Suppressor macrophage treated with lipopolysaccharide for 1 hour (primary cell): ENCODE results near the gene AP1M1.

Experiments
- DNase-seq, 3 donors: peaks; one replicate each; pipeline ENCODE4 v3.0.0-alpha.2; 2020 to 2022

Gene AP1M1

GRCh38 chr19:16185768-16186123 lies 12.0 kb upstream of the AP1M1 start:
- peak; percentile 48 to 67 (median 58) for DNase-seq

GRCh38 chr19:16188521-16188920 lies 9.2 kb upstream of the AP1M1 start:
- no peak for DNase-seq

GRCh38 chr19:16190198-16190597 lies 7.5 kb upstream of the AP1M1 start:
- no peak for DNase-seq

- no peak for DNase-seq
These were observed 7.0 kb upstream of the AP1M1 start for GRCh38 chr19:16190736-16191135.

- DNase-seq = no peak
These were observed 6.3 kb upstream of the AP1M1 start for GRCh38 chr19:16191216-16191908.

GRCh38 chr19:16193466-16193865 lies 4.2 kb upstream of the AP1M1 start:
- no peak for DNase-seq

GRCh38 chr19:16197188-16197621 lies 506 bp upstream of the AP1M1 start:
- no peak for DNase-seq

GRCh38 chr19:16198370-16198651 lies 600 bp downstream of the AP1M1 start:
- DNase-seq = peak in 1 of 3 donors; percentile 31

GRCh38 chr19:16199275-16199932 lies 1.7 kb downstream of the AP1M1 start:
- no peak for DNase-seq

- peak in 2 of 3 donors; percentile 10 to 16 for DNase-seq
These were observed 2.6 kb downstream of the AP1M1 start for GRCh38 chr19:16200038-16201010.

GRCh38 chr19:16201011-16201391 lies 3.3 kb downstream of the AP1M1 start:
- no peak for DNase-seq

GRCh38 chr19:16202320-16203255 lies 4.9 kb downstream of the AP1M1 start:
- no peak for DNase-seq

GRCh38 chr19:16203256-16204004 lies 5.7 kb downstream of the AP1M1 start:
- no peak for DNase-seq

GRCh38 chr19:16204005-16204294 lies 6.2 kb downstream of the AP1M1 start:
- no peak for DNase-seq

- DNase-seq = no peak
These were observed 7.7 kb downstream of the AP1M1 start for GRCh38 chr19:16205205-16206045.

- no peak for DNase-seq
These were observed 8.4 kb downstream of the AP1M1 start for GRCh38 chr19:16206046-16206605.

- DNase-seq = no peak
These were observed 8.9 kb downstream of the AP1M1 start for GRCh38 chr19:16206637-16207036.

- no peak for DNase-seq
These were observed 9.4 kb downstream of the AP1M1 start for GRCh38 chr19:16207063-16207462.

- peak; percentile 18 to 36 (median 25) for DNase-seq
These were observed 9.8 kb downstream of the AP1M1 start for GRCh38 chr19:16207490-16208025.

GRCh38 chr19:16208064-16208759 lies 10.5 kb downstream of the AP1M1 start:
- no peak for DNase-seq
